ENCODE data around the gene CPNE1.

- TF ChIP-seq CTCF (conservative IDR thresholded peaks at IDR 0.05; ENCODE audit: low read length) (no peak), EZH2phosphoT487 (IDR thresholded peaks at IDR 0.05; ENCODE audit: borderline replicate concordance) (no peak)
These were observed 19.9 kb downstream of the CPNE1 start for GRCh38 chr20:35644806-35645205.
